ENCODE measurements around the gene CRISPLD2. TPM values are rescaled to one million over a fixed set of nuclear protein-coding genes. Genes with fewer than 3 reads are reported as not detected.

The CRISPLD2 gene
- total RNA-seq, 3 donors from 2014 or later: 94.7 to 386 (median 216) TPM

- peaks cover 7% of the 10 kb centered on the region for H3K36me3 ChIP-seq
Measured at GRCh38 chr16:84777435-84777834, 42.4 kb upstream of the CRISPLD2 start.

GRCh38 chr16:84778720-84779119 lies 41.1 kb upstream of the CRISPLD2 start:
- Histone ChIP-seq H3K27me3 (no peaks in the 10 kb centered on the region), H3K4me3 (no peak overlapping the region), H3K4me1 (no peaks in the 10 kb centered on the region), H3K9me3 (no peaks in the 10 kb centered on the region), H3K36me3 (peaks cover 7% of the 10 kb centered on the region), H3K27ac (no peak overlapping the region)
- intact Hi-C loops (cut with DNase I; ENCODE audit: low total_unique reads): no loop called here
- TF ChIP-seq POLR2AphosphoS5 (IDR thresholded peaks at IDR 0.05): no peak
- TF ChIP-seq POLR2A (IDR thresholded peaks at IDR 0.05): no peak
- no peak for TF ChIP-seq CTCF (IDR thresholded peaks at IDR 0.05)
- no peak for DNase-seq (ENCODE audit: low spot score in 2 of 2)

More at GRCh38 chr16:84777435-84777834, 42.4 kb upstream of the CRISPLD2 start:
- intact Hi-C loops (cut with DNase I; ENCODE audit: low total_unique reads): no loop called here
- no peak overlapping the region for H3K27ac ChIP-seq
- H3K9me3 ChIP-seq: no peaks in the 10 kb centered on the region
- no peaks in the 10 kb centered on the region for H3K27me3 ChIP-seq
- TF ChIP-seq POLR2AphosphoS5 (IDR thresholded peaks at IDR 0.05) (no peak), POLR2A (IDR thresholded peaks at IDR 0.05) (no peak), CTCF (IDR thresholded peaks at IDR 0.05) (no peak)
- no peak overlapping the region for H3K4me3 ChIP-seq
- H3K4me1 ChIP-seq: no peaks in the 10 kb centered on the region
- DNase-seq (ENCODE audit: low spot score in 2 of 2): no peak

- H3K36me3 ChIP-seq: peaks cover 7% of the 10 kb centered on the region
- no peak for DNase-seq (ENCODE audit: low spot score in 2 of 2)
- no peaks in the 10 kb centered on the region for H3K4me1 ChIP-seq
- intact Hi-C loops (cut with DNase I; ENCODE audit: low total_unique reads): no loop called here
- H3K4me3 ChIP-seq: no peak overlapping the region
- H3K9me3 ChIP-seq: no peaks in the 10 kb centered on the region
- no peaks in the 10 kb centered on the region for H3K27me3 ChIP-seq
- no peak for TF ChIP-seq CTCF (IDR thresholded peaks at IDR 0.05)
- TF ChIP-seq POLR2A (IDR thresholded peaks at IDR 0.05): no peak
- no peak for TF ChIP-seq POLR2AphosphoS5 (IDR thresholded peaks at IDR 0.05)
- H3K27ac ChIP-seq: no peak overlapping the region
Measured at GRCh38 chr16:84780063-84780462, 39.7 kb upstream of the CRISPLD2 start.

DNA sequence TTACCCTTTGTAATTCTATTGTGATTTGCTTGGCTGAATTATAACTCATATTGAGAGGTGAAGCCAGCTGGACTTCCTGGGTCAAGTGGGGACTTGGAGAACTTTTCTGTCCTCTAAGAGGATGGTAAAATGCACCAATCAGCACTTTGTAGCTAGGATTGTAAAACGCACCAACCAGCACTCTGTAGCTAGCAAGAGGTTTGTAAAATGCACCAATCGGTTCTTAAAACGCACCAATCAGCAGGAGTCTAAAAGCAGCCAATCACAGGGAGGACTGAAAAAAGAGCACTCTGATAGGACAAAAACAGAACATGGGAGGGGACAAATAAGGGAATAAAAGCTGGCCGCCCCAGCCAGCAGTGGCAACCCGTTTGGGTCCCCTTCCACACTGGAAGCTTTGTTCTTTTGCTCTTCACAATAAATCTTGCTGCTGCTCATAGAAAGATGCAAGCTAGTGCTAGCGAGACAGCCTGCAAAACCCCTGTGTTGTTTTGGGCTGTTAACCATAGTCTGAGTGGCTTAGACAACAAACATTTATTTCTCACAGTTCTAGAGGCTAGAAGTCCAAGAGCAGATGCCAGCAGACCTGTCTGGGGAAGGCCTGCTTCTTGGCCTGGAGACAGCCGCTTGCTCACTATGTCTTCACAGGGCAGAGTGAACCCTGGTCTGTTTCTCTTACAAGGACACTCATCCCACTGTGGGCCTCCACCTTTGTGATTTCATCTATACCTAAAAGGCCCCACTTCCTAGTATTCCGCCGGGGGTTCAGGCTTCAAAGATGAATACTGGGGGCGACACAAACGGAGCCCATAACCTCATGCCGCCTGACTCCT lies 39.0 kb upstream of the CRISPLD2 start:
- intact Hi-C loops (cut with DNase I; ENCODE audit: low total_unique reads): no loop called here
- Histone ChIP-seq H3K27me3 (no peaks in the 10 kb centered on the region), H3K4me1 (peaks cover 0 to under 1% of the 10 kb centered on the region in 2 donors), H3K4me3 (no peak overlapping the region), H3K9me3 (no peaks in the 10 kb centered on the region), H3K27ac (no peak overlapping the region), H3K36me3 (peaks cover 7% of the 10 kb centered on the region)
- no peak for DNase-seq (ENCODE audit: low spot score in 2 of 2)
- TF ChIP-seq POLR2A (IDR thresholded peaks at IDR 0.05): no peak
- no peak for TF ChIP-seq CTCF (IDR thresholded peaks at IDR 0.05)
- TF ChIP-seq POLR2AphosphoS5 (IDR thresholded peaks at IDR 0.05): no peak

- no peaks in the 10 kb centered on the region for H3K27me3 ChIP-seq
- intact Hi-C loops (cut with DNase I; ENCODE audit: low total_unique reads): no loop called here
- no peak for DNase-seq (ENCODE audit: low spot score in 2 of 2)
Measured at GRCh38 chr16:84782846-84783245, 36.9 kb upstream of the CRISPLD2 start.

More at GRCh38 chr16:84782846-84783245, 36.9 kb upstream of the CRISPLD2 start:
- H3K4me3 ChIP-seq: no peak overlapping the region
- no peak overlapping the region for H3K27ac ChIP-seq
- no peaks in the 10 kb centered on the region for H3K9me3 ChIP-seq
- H3K4me1 ChIP-seq: peaks cover 0 to 7% of the 10 kb centered on the region in 2 donors
- H3K36me3 ChIP-seq: peaks cover 7% of the 10 kb centered on the region
- no peak for TF ChIP-seq POLR2AphosphoS5 (IDR thresholded peaks at IDR 0.05)
- no peak for TF ChIP-seq CTCF (IDR thresholded peaks at IDR 0.05)
- no peak for TF ChIP-seq POLR2A (IDR thresholded peaks at IDR 0.05)
